Epithelial cell of esophagus (primary cell): Measurements from ENCODE around the gene FGGY.
"Not testable (repeated sequence)": the region's sequence is repeated elsewhere in the genome, so short reads cannot be mapped to it uniquely, and the experiment has no call there.

Experiments
- DNase-seq: peaks from one replicate; pipeline ENCODE4 v3.0.0; 2010; ENCODE audit warnings: low read depth
- H3K4me3 ChIP-seq: 2 replicates; pipeline ENCODE4 v1.5.1; 2011; ENCODE audit warnings: mild to moderate bottlenecking, low read length, control low read depth
- TF ChIP-seq, protein P1 (sequence below): IDR thresholded peaks from 2 replicates; pipeline ENCODE4 v1.5.1; 2011; ENCODE audit warnings: low read depth, mild to moderate bottlenecking, low read length, control low read depth, inconsistent platforms; ENCODE audit not compliant: insufficient read depth; ENCODE audit errors: missing control alignments

FGGY gene

DNA sequence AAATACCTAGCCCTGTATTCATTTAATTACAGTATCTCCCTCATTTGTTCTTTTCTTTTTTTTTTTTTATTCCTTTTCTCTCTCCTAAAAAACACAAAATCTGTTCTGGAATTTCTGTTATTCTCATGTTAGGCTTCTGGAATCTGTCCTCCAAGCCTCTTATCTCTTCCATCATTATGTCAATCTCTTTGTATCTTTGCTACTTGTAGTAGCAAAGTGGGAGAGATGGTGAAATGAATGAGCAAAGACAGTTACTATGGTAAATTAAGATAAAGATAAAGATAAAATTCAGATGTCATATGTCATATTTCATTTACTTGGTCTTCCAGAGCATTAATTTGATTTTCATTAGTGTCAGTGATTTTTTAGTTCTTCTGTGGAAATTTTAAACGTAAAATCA lies 155.1 kb downstream of the FGGY start:
- H3K4me3 ChIP-seq: no peak overlapping the region
- no peak for DNase-seq
- TF ChIP-seq, protein P1, sequence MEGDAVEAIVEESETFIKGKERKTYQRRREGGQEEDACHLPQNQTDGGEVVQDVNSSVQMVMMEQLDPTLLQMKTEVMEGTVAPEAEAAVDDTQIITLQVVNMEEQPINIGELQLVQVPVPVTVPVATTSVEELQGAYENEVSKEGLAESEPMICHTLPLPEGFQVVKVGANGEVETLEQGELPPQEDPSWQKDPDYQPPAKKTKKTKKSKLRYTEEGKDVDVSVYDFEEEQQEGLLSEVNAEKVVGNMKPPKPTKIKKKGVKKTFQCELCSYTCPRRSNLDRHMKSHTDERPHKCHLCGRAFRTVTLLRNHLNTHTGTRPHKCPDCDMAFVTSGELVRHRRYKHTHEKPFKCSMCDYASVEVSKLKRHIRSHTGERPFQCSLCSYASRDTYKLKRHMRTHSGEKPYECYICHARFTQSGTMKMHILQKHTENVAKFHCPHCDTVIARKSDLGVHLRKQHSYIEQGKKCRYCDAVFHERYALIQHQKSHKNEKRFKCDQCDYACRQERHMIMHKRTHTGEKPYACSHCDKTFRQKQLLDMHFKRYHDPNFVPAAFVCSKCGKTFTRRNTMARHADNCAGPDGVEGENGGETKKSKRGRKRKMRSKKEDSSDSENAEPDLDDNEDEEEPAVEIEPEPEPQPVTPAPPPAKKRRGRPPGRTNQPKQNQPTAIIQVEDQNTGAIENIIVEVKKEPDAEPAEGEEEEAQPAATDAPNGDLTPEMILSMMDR: no peak

DNA sequence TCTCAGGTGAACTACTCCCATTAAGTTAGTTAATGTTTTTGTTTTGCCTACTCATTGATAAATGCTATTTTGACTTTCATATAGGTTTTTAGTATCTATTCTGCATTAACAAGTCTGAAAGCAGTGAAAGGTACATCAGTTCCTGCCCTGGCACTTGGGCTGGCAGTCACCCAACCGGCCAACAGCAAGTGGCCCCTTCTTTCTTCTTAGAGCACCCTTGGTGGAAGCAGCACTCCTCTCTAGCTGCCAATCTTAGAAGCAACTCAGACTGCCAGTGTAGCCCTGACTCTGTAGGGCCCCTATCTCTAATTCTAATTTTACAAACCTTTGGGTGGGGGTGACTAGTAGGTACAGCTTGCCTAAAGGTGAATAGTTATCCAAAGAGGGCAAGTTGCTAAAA lies 155.7 kb downstream of the FGGY start:
- no peak overlapping the region for H3K4me3 ChIP-seq
- TF ChIP-seq, protein P1: no peak
- no peak for DNase-seq

DNA sequence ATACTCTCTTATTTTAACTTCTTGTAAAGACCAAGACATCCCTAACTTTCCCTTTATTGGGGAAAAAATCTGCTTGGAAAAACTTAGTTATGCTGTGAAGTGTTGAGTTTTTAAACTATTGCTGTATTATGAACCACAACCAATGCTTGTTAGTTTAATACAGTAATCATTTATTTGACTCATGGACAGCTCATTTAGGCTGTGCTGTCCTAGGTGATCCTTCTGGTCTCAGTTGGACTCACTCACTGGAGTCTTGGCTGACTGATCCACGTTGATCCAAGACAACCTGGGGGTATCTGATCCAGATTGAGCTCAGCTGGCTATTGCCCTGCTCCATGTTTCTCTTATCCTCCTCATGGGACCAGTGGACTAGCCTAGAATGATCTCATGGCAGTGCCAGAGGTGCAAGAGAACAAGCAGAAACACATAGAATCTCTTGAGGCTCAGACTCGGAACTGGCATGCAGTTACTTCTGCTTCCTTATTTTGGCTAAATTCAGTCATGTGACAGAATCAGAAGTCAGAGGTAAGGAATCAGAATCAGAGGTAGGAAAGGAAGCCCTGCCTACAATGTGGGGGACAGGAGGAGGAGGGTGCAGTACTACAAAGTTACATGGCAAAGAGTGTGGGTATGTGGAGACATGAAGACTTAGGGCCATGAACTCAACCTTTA lies 156.5 kb downstream of the FGGY start:
- peak; percentile 52 for DNase-seq
- H3K4me3 ChIP-seq: no peak overlapping the region
- TF ChIP-seq, protein P1: no peak

DNA sequence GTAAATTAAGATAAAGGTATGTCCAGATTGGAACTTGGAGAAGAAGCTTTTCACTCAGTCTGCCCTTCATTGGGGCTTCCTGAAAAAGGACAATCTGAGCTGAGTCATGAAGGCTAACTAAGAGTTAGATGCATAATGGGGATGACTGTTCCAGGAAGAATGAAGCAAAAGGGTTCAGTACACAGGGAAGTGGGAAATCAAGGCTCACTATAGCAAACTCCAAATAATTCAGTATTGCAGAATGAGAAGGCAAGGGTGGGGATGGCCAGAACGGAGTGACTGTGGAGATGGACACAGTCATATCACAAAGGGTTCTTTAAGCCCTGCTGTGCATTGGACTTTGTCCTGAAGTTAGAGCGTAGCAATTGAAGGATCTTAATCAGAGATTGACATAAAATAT lies 158.3 kb downstream of the FGGY start:
- DNase-seq: peak; percentile 78
- no peak overlapping the region for H3K4me3 ChIP-seq
- TF ChIP-seq, protein P1: no peak

DNA sequence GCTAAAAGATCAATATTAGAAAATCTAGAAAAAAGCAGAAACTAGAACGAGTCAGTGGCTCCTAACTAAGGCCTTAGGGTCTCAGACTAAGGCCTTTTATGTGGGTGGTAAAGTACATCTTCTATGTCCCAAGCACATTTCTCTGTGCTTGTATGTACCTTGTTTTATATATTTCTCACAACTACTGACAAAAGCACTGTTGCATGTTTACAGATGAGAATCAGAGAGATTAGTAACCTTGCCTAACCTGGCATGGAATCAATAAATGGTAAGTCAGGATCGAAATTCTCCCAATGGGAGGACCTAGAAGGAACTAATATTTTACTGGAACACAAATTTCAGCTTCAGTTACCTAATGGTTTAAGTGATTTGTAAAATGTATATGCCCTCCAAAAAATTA lies 160.9 kb downstream of the FGGY start:
- TF ChIP-seq, protein P1: no peak
- DNase-seq: no peak
- no peak overlapping the region for H3K4me3 ChIP-seq

DNA sequence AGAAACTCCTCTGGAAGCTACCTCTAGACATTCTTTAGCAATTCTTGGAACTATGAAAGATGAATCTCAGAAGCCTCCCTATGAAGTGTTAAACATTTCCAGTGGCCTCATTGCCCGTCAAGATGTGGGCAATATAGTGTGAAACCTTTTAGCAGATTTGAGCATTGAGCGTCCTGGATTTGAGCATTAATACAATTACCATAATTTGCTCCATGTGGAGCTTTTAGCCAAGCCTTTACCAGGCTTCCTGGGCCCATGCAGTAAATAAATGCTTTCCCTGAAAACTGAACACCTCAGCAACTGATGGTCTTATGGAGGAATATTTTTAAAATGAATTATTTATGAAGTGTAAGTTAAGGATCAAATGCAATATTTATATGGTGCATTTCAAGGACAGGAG lies 162.0 kb downstream of the FGGY start:
- no peak overlapping the region for H3K4me3 ChIP-seq
- no peak for DNase-seq
- TF ChIP-seq, protein P1: no peak

DNA sequence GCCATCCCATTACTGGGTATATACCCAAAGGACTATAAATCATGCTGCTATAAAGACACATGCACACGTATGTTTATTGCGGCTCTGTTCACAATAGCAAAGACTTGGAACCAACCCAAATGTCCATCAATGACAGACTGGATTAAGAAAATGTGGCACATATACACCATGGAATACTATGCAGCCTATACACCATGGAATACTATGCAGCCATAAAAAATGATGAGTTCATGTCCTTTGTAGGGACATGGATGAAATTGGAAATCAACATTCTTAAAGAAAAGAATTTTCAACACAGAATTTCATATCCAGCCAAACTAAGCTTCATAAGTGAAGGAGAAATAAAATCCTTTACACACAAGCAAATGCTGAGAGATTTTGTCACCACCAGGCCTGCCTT lies 166.0 kb downstream of the FGGY start:
- DNase-seq, H3K4me3 ChIP-seq: not testable (repeated sequence)

DNA sequence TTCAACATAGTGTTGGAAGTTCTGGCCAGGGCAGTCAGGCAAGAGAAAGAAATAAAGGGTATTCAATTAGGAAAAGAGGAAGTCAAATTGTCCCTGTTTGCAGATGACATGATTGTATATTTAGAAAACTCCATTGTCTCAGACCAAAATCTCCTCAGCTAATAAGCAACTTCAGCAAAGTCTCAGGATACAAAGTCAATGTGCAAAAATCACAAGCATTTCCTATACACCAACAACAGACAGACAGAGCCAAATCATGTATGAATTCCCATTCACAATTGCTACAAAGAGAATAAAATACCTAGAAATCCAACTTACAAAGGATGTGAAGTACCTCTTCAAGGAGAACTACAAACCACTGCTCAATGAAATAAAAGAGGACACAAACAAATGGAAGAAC lies 168.6 kb downstream of the FGGY start:
- not testable (repeated sequence) for DNase-seq, H3K4me3 ChIP-seq
